HG03108 (cell line): ENCODE results near the gene REXO1.
"Not testable (repeated sequence)": the region's sequence is repeated elsewhere in the genome, so short reads cannot be mapped to it uniquely, and the experiment has no call there.

Experiments used
- ATAC-seq: cut with Tn5 transposase; IDR thresholded peaks from one replicate; pipeline ENCODE4 v1.9.1; 2021; ENCODE audit warnings: moderate library complexity; ENCODE audit not compliant: unreplicated experiment

REXO1 gene

GRCh38 chr19:1848399-1849131 is at the start of gene REXO1:
TSS of gene REXO1 (minus strand) at chr19:1848483. CDS start at chr19:1848358, 125 bp downstream.
- ATAC-seq: peak; percentile 61

- no peak for ATAC-seq
Observed at GRCh38 chr19:1896508-1896907, 48.2 kb upstream of the REXO1 start.

- no peak for ATAC-seq
Observed at GRCh38 chr19:1893791-1894190, 45.5 kb upstream of the REXO1 start.

GRCh38 chr19:1889907-1890306 is 41.6 kb upstream of the REXO1 start:
- no peak for ATAC-seq

GRCh38 chr19:1888385-1888784 is 40.1 kb upstream of the REXO1 start:
- ATAC-seq: no peak

- not testable (repeated sequence) for ATAC-seq
Observed at GRCh38 chr19:1886360-1886759, 38.1 kb upstream of the REXO1 start.

GRCh38 chr19:1885398-1886119 is 37.3 kb upstream of the REXO1 start, which contains the start of gene ABHD17A:
TSS of gene ABHD17A (minus strand) at chr19:1885496. CDS start at chr19:1881566, 3,930 bp downstream.
- ATAC-seq: peak; percentile 64

- no peak for ATAC-seq
Observed at GRCh38 chr19:1884719-1885334, 36.5 kb upstream of the REXO1 start.

- ATAC-seq: no peak
Observed at GRCh38 chr19:1884291-1884718, 36.0 kb upstream of the REXO1 start.

GRCh38 chr19:1883784-1884183 is 35.5 kb upstream of the REXO1 start:
- ATAC-seq: no peak

- no peak for ATAC-seq
Observed at GRCh38 chr19:1882786-1883692, 34.8 kb upstream of the REXO1 start.

GRCh38 chr19:1882089-1882785 is 34.0 kb upstream of the REXO1 start:
- ATAC-seq: no peak

- ATAC-seq: not testable (repeated sequence)
Observed at GRCh38 chr19:1881393-1882088, 33.3 kb upstream of the REXO1 start.

- ATAC-seq: no peak
Observed at GRCh38 chr19:1880611-1881392, 32.5 kb upstream of the REXO1 start.

- not testable (repeated sequence) for ATAC-seq
Observed at GRCh38 chr19:1879982-1880381, 31.7 kb upstream of the REXO1 start.

GRCh38 chr19:1878583-1878982 is 30.3 kb upstream of the REXO1 start:
- not testable (repeated sequence) for ATAC-seq

- not testable (repeated sequence) for ATAC-seq
Observed at GRCh38 chr19:1877280-1877660, 29.0 kb upstream of the REXO1 start.

GRCh38 chr19:1876496-1877279 is 28.4 kb upstream of the REXO1 start:
- peak; percentile 17 for ATAC-seq
